Adrenal gland (tissue), 5 donors: ENCODE data around the gene ACR.

ENCODE experiments used
- POLR2A ChIP-seq, 2 donors: fragments of 450-650 bp; IDR thresholded peaks; one replicate each; pipeline ENCODE4 v1.6.1; 2017; ENCODE audit warnings: antibody characterized with exemption in 2 of 2, mild to moderate bottlenecking in 2 of 2, moderate library complexity in 1 of 2
- TF ChIP-seq, protein P1 (sequence below), 6 experiments: fragments of 450-650 bp in 4 of 6; fragments of 200-600 bp in 2 of 6; sonication (generic) in 1 of 6; IDR thresholded peaks; 1 replicate in 5 of 6; 2 replicates in 1 of 6; pipeline versions ENCODE4 v1.5.1 to v1.8.0; 2016 to 2021; ENCODE audit warnings: antibody characterized with exemption in 6 of 6, mild to moderate bottlenecking in 2 of 6, moderate library complexity in 1 of 6
- donor health status: DM: no; HTN: no; CAD: no.

DNA sequence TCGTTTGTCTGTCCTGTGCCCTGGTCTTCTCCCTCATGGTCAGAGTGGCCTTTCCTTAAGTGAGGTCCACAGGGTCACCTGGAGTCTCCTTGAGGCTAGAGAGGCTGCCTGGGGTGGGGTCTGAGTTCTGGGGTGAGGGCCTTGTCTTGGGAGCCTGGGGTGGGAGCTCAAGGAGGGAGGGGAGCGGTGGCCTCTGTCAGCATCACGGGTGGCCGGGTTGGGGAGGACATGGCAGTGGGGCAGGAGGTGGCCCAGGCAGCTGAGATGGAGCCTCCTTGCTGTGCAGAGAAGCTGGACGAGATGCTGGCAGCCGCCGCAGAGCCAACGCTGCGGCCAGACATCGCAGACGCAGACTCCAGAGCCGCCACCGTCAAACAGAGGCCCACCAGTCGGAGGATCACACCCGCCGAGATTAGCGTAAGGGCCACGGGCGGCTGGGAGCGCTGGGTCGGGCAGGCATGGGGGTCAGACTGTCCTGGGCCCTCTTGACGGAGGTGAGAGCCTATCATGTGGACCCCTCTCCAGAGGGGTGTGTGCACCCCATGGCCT lies 23.3 kb upstream of the ACR start:
- TF ChIP-seq POLR2A (IDR thresholded peaks at IDR 0.05): no peak
- TF ChIP-seq, protein P1, sequence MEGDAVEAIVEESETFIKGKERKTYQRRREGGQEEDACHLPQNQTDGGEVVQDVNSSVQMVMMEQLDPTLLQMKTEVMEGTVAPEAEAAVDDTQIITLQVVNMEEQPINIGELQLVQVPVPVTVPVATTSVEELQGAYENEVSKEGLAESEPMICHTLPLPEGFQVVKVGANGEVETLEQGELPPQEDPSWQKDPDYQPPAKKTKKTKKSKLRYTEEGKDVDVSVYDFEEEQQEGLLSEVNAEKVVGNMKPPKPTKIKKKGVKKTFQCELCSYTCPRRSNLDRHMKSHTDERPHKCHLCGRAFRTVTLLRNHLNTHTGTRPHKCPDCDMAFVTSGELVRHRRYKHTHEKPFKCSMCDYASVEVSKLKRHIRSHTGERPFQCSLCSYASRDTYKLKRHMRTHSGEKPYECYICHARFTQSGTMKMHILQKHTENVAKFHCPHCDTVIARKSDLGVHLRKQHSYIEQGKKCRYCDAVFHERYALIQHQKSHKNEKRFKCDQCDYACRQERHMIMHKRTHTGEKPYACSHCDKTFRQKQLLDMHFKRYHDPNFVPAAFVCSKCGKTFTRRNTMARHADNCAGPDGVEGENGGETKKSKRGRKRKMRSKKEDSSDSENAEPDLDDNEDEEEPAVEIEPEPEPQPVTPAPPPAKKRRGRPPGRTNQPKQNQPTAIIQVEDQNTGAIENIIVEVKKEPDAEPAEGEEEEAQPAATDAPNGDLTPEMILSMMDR (IDR thresholded peaks at IDR 0.05): no peak
